Measurements from ENCODE around the gene AFDN. TPM values are rescaled to one million over a fixed set of nuclear protein-coding genes. Genes with fewer than 3 reads are reported as not detected.

AFDN gene
- total RNA-seq, 4 donors from 2014 or later, result 134 to 179 (median 144) TPM

GRCh38 chr6:167977717-167978467 is 151.2 kb downstream of the AFDN start:
- no peak for DNase-seq (ENCODE audit: low spot score in 2 of 2)
- Histone ChIP-seq H3K36me3 (no peaks in the 10 kb centered on the region), H3K4me3 (no peak overlapping the region), H3K27ac (no peak overlapping the region), H3K27me3 (no peaks in the 10 kb centered on the region), H3K9me3 (no peaks in the 10 kb centered on the region), H3K4me1 (peaks cover 0 to 15% (median 0%) of the 10 kb centered on the region in 4 donors)
- TF ChIP-seq POLR2A (IDR thresholded peaks at IDR 0.05), result no peak
- no peak for TF ChIP-seq EP300 (IDR thresholded peaks at IDR 0.05)
- TF ChIP-seq CTCF (IDR thresholded peaks at IDR 0.05), result no peak
- WGBS, 2 donors, result 93% methylated on average over 39 to 43 of the region's 43 CpGs

- Histone ChIP-seq H3K4me1 (peaks cover 0 to 15% (median 0%) of the 10 kb centered on the region in 4 donors), H3K27ac (no peak overlapping the region), H3K27me3 (no peaks in the 10 kb centered on the region), H3K36me3 (no peaks in the 10 kb centered on the region), H3K9me3 (no peaks in the 10 kb centered on the region), H3K4me3 (no peak overlapping the region)
- 75 to 77% methylated on average over 7 of the region's 7 CpGs for WGBS, 2 donors
- no peak for DNase-seq (ENCODE audit: low spot score in 2 of 2)
- TF ChIP-seq CTCF (IDR thresholded peaks at IDR 0.05), result no peak
- no peak for TF ChIP-seq EP300 (IDR thresholded peaks at IDR 0.05)
- no peak for TF ChIP-seq POLR2A (IDR thresholded peaks at IDR 0.05)
These were observed 151.9 kb downstream of the AFDN start for GRCh38 chr6:167978607-167979006.

- no peak for TF ChIP-seq POLR2A (IDR thresholded peaks at IDR 0.05)
- no peak for TF ChIP-seq EP300 (IDR thresholded peaks at IDR 0.05)
- TF ChIP-seq CTCF (IDR thresholded peaks at IDR 0.05), result no peak
- 78 to 79% methylated on average over 11 to 12 of the region's 12 CpGs for WGBS, 2 donors
- Histone ChIP-seq H3K4me1 (peaks cover 0 to 7% (median 0%) of the 10 kb centered on the region in 4 donors), H3K4me3 (no peak overlapping the region), H3K27ac (no peak overlapping the region), H3K9me3 (no peaks in the 10 kb centered on the region), H3K36me3 (no peaks in the 10 kb centered on the region), H3K27me3 (no peaks in the 10 kb centered on the region)
- no peak for DNase-seq (ENCODE audit: low spot score in 2 of 2)
These were observed 152.9 kb downstream of the AFDN start for GRCh38 chr6:167979436-167980139.

GRCh38 chr6:167980911-167981580 is 154.3 kb downstream of the AFDN start:
- no peak for DNase-seq (ENCODE audit: low spot score in 2 of 2)
- no peaks in the 10 kb centered on the region for H3K36me3 ChIP-seq
- no peak overlapping the region for H3K27ac ChIP-seq
- no peaks in the 10 kb centered on the region for H3K27me3 ChIP-seq
- H3K4me3 ChIP-seq, result no peak overlapping the region
- H3K9me3 ChIP-seq, result no peaks in the 10 kb centered on the region
- no peaks in the 10 kb centered on the region for H3K4me1 ChIP-seq
- TF ChIP-seq EP300 (IDR thresholded peaks at IDR 0.05) (no peak), CTCF (IDR thresholded peaks at IDR 0.05) (no peak), POLR2A (IDR thresholded peaks at IDR 0.05) (no peak)
- WGBS, 2 donors, result 41 to 48% methylated on average over 3 of the region's 3 CpGs
